GM10847 (cell line): ENCODE measurements around the gene HTR2A.

Experiments used
- POLR2A ChIP-seq: IDR thresholded peaks from 2 replicates; pipeline ENCODE4 v1.6.1; 2011; ENCODE audit not compliant: insufficient read length; ENCODE audit errors: extremely low read depth

The HTR2A gene

DNA sequence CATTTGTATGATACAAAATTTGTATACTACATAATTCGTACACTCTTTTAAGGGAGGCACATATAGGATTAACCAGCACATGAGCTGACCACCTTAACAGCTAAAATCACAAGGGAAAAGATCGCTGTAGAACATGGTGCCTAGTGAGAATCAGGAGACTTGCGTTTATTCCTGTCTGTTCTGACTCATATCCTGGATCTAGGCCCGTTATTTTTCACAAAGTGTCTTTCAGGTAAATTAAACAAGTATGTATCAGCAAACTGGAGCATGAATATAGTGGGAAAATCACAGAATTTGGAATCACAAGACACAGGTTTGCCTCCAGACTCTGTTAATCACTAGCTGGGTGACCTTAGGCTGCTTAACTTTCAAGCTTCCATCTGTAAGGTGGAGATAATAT, 52.4 kb downstream of the HTR2A start:
- TF ChIP-seq POLR2A: no peak

DNA sequence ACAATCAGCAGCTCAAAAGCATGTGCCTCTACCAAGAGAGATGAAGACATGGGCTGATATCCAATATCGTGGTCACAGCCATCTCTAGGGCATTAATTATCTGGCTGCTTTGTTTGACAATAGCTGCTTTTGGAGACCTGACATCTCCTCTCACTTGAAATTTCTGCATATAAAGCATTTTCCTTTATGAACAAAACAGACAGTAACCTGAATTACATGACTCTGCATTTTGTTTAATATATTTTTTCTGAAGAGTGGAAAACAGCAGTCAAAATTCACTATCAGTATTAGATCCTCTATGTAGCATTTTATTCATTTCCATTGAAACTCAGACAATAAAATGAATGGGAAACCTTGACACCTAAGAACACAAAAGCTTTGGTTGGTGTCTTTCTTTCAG, 57.5 kb downstream of the HTR2A start:
- no peak for TF ChIP-seq POLR2A

DNA sequence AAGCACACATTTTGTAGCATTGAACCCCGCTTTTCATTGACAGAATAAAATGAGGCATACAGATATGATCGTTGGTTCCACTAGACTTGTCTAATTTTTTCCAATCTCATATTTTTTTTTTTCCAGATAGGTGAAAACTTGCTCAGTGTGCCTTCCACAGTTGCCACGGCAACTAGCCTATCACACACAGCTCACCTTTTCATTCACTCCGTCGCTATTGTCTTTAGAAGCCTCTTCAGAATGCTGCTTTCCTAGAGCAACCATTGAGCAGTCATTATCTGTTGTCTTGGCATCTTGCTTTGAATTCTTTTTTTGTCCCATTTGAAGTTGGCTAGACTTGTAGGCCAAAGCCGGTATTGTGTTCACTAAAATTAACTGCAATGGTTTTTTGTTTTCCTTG, 62.2 kb downstream of the HTR2A start:
- no peak for TF ChIP-seq POLR2A

DNA sequence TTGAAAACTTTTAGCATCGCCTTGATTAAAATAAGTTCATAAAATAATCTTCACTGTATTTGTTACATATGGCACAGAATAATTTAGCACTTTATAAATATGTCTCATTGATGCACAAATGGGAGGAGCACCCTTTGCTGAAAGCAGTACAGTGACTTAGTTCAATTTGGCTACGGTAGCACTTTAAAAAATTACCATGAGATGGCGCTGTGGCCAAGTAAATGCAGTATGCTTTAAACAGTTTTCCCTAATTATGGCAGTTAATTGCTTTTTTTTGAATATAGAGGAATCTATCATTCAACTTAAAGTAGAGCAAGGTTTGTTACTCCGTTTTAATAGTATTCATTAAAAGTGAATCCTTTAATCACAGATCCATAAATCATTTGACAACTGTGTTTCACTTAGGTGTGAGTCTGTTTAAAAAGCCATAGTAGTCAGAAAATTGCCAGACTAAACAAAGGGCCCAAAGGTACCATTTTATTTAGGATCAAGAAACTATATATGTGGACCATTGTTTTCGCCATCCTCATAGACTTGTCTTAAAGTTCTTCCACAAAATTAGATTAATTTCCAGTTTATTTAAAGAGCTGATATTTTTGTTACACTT, 65.2 kb downstream of the HTR2A start:
- no peak for TF ChIP-seq POLR2A

DNA sequence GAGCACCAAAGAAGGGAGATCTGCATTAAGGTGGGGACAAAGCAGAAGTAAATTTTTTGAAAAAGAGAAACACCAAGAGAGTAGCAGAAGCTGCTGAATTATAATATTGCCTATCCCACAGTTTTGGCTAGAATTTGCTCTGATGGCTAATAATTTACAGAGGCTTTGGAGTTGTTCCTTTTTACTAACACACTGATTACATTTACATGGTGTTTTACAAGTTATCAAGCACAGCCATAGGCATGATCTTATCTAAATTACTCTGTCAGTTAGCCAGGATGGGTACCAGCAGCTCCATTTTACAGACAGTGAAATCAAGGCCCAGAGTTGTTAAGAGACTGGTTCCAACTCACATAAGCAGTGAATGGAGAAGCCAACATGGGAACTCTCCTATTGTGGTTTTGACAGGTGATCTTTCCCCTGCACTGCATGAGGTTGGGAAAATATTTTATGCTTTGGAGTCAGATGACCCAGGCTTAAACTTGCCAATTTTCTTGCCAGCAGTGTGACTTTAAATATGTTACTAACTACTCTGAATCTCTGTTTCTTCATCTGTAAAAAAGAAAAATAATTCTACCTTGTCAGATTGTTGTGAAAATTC, 66.3 kb downstream of the HTR2A start:
- TF ChIP-seq POLR2A: no peak

DNA sequence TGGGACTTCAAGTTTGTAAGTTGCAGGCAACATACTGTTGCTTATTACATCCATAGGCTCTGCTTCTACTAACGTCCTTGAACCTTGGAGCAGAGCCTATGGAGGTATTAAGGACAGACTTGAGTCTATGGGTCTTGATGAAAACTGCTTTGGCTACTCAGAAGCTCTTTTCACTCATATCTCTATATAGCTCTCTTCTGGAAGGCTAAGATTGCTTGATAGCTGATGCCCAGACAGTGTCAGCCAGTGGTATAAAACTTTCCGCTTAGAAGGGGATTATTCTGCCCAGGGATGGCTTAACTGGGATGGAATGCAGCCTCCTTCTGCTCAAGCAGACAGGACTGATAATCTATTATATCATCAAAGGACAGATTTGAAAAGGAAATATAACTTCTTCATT, 74.3 kb downstream of the HTR2A start:
- no peak for TF ChIP-seq POLR2A

DNA sequence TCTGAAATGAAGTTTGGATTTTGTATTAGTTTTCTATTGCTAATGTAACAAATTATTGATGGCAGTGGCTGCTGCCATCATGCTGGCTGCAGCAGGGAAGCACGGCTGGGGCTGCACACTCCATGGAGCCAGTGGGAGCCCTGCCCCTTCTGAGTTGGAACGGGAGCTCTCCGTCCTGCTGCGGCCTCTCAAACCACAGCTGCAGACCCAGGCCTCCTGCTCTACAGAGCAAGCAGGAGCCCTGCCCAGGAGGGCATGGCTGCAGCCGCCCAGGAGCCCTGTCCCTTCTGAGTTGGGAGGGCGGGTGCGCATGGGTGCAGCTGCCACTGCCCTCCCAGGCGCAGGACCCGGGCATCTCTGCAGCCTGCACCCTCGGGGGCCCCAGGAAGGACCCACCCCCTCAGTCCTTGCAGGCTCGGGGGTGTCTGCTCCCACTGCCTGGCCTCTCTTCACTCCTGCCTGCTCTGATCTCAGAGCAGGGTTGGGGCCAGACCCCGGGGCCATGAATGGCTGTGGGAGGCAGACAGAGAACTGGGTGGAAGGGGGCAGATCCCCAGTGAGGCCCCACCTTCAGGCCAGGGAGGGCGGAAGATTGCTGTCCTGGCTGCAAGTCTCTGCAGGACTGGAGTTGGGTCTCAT, 78.9 kb downstream of the HTR2A start:
- TF ChIP-seq POLR2A: no peak

- TF ChIP-seq POLR2A: no peak
Observed at GRCh38 chr13:46817095-46817494, 79.8 kb downstream of the HTR2A start.

DNA sequence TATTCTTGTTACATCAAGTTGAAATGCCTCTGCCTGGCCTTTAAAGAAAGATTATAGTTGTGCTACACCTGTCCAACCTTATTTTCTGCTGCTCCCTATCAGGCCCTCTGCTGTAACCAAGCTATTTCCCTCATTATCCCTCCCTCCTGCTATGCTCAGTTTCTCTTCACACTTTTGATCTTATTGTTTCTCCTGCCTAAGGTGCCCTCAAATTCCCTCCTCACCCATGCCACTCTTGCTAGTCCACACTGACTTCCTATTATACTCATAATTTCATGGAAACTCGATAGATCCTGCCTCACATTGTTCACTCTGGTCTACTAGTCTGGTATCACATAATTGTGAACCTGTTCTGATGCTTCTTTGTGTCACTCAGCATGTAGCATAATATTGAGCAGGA, 80.5 kb downstream of the HTR2A start:
- no peak for TF ChIP-seq POLR2A

DNA sequence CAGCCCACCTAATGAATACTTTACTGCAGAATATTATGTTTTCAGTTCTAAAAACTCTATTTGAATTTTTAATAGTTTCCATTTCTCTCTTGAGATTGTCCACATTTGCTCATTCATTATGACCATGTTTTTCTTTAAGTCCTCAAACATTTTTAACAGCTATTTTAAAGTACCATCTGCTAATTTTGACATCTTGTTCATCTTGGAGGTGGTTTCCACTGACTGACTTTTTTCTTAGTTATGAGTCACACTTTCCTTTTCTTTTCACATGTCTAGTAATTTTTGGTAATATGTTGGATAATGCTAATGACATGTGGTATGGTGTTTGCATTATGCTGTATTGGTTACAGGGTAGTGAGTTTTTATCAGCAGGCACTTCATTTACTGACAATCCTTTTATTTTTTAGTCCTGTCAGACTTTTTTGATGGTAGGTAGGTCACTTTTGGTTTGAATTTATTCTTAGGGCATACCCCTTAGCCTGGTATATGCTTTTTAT, 84.5 kb downstream of the HTR2A start:
- no peak for TF ChIP-seq POLR2A

DNA sequence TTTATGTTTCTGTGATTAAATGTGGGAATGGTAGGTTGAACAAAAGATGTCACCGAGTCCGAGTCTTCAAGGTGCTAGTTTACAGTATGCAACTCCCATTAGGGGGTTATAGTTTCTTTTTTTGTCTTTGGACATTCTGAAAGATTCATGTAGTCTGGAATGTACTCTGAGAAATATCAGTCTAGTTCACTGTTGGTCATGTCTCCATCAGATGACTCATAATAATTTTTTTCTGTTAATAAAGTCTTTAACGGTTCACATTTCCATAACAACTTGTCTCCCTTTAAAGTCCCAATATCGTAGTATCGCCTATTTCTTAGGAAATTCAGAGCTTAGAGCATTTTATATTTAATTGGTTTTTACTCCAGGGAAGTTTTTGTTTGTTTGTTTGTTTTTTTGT, 86.4 kb downstream of the HTR2A start:
- TF ChIP-seq POLR2A: no peak

DNA sequence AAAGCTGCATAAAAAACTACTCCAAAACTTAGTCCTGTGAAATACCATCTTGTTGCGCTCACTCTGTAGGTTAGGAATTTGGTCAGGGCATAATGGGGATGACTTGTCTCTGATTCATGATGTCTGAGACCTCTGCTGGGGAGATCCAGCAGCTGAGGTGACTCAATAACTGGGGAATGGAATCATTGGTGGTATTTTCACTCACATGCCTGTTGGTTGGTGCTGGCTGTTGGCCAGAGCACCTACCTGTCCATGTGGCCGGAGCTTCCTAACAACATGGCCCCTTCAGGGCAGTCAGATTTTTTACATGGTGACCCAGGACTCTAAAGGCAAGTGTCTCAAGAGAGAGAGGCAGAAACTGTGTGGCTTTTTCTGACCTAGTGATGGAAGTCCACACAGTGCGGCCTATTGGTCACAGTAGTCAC, 92.5 kb downstream of the HTR2A start:
- no peak for TF ChIP-seq POLR2A

DNA sequence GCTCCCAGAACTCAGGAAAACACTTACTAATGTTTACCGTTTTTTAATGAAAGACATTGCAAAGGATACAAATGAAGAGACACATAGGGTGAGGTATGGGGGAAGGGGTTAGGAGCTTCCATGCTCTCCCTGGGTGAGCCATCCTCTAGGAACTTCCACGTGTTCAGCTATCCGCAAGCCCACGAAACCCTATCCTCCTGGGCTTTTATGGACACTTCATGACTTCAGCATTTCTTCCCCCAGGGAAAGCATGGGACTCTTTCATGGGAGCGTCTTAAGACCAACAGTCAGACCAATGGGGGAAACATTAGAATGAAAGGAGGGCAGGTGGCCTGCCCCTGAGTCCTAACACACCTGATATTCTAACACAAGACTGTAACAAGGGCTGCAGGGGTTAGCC, 93.3 kb downstream of the HTR2A start:
- TF ChIP-seq POLR2A: no peak

- no peak for TF ChIP-seq POLR2A
Observed at GRCh38 chr13:46801858-46802257, 95.0 kb downstream of the HTR2A start.

DNA sequence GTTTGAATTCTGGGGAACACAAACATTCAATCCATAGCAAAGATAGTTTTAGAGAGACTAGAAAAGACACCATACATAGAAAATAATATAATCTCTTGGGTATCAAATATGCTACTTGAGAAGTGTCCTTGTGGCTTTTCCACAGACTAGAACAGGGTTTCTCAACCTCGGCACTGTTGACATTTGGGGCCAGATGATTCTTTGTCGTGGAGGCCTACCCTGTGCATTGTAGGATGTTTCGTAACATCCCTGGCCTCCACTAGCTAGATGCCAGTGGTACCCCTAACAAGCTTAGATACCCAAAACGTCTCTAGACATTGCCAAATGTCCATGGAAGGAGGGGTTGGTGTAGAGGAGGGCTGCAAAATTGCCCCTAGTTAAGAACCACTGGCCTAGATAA, 97.7 kb downstream of the HTR2A start:
- no peak for TF ChIP-seq POLR2A

GRCh38 chr13:46797501-46798237, 99.2 kb downstream of the HTR2A start:
- no peak for TF ChIP-seq POLR2A
